Muscle layer of colon (tissue), 2 donors: Measurements from ENCODE around the gene PRPH.

Source experiments
- H3K27ac ChIP-seq: one replicate; pipeline ENCODE4 v1.7.0; 2013; ENCODE audit warnings: low read depth, mild to moderate bottlenecking, low read length, moderate library complexity
- H3K27me3 ChIP-seq, 2 donors: one replicate each; pipeline ENCODE4 v1.7.0; 2013; ENCODE audit warnings: low read length in 2 of 2, mild to moderate bottlenecking in 2 of 2; ENCODE audit not compliant: insufficient read depth in 2 of 2, control insufficient read depth in 1 of 2
- H3K36me3 ChIP-seq: one replicate; pipeline ENCODE4 v1.7.0; 2013; ENCODE audit warnings: mild to moderate bottlenecking, low read length; ENCODE audit not compliant: insufficient read depth
- H3K4me1 ChIP-seq: one replicate; pipeline ENCODE4 v1.7.0; 2013; ENCODE audit warnings: mild to moderate bottlenecking, low read length; ENCODE audit not compliant: insufficient read depth
- H3K4me3 ChIP-seq, 2 donors: one replicate each; pipeline ENCODE4 v1.7.0; 2013; ENCODE audit warnings: low read length in 2 of 2, low read depth in 1 of 2, mild to moderate bottlenecking in 1 of 2, moderate library complexity in 1 of 2
- H3K9ac ChIP-seq: one replicate; pipeline ENCODE4 v1.7.0; 2013; ENCODE audit warnings: low read length
- H3K9me3 ChIP-seq: one replicate; pipeline ENCODE4 v1.7.0; 2013; ENCODE audit warnings: mild to moderate bottlenecking, low read length
- donor health status: abdominal sarcoma.
- donor health status: Adenocarcinoma of cecum.

The PRPH gene

GRCh38 chr12:49345825-49346658, 51.1 kb downstream of the PRPH start:
- Histone ChIP-seq H3K27me3 (peaks cover 68 to 88% of the 10 kb centered on the region in 2 donors), H3K4me1 (peaks cover 49% of the 10 kb centered on the region), H3K27ac (no peak overlapping the region), H3K9me3 (no peaks in the 10 kb centered on the region), H3K9ac (no peak overlapping the region), H3K4me3 (peak overlapping the region; percentile 35 to 57), H3K36me3 (no peaks in the 10 kb centered on the region)

GRCh38 chr12:49346659-49347310, 51.8 kb downstream of the PRPH start, which contains the start of gene DNAJC22:
DNAJC22 (plus strand) TSS chr12:49346888; CDS start chr12:49348873, 1,985 bp downstream.
- peak within 1 kb of the TSS; percentile 35 to 57 for H3K4me3 ChIP-seq
- peaks cover 49% of the 10 kb centered on the region for H3K4me1 ChIP-seq
- H3K36me3 ChIP-seq, result no peaks in the 10 kb centered on the region
- H3K9ac ChIP-seq, result no peak within 1 kb of the TSS
- H3K27ac ChIP-seq, result no peak within 1 kb of the TSS
- H3K9me3 ChIP-seq, result no peaks in the 10 kb centered on the region
- H3K27me3 ChIP-seq, result peaks cover 72 to 91% of the 10 kb centered on the region in 2 donors

- H3K27me3 ChIP-seq, result peaks cover 71 to 83% of the 10 kb centered on the region in 2 donors
- H3K9me3 ChIP-seq, result no peaks in the 10 kb centered on the region
- H3K36me3 ChIP-seq, result no peaks in the 10 kb centered on the region
- H3K4me3 ChIP-seq, result peak overlapping the region; percentile 3 to 57
- H3K4me1 ChIP-seq, result peaks cover 45% of the 10 kb centered on the region
- H3K27ac ChIP-seq, result no peak overlapping the region
- H3K9ac ChIP-seq, result no peak overlapping the region
These were observed 52.6 kb downstream of the PRPH start for GRCh38 chr12:49347311-49348193.
